MG63 (cell line): ENCODE results near the gene SMIM35. TPM values are rescaled to one million over a fixed set of nuclear protein-coding genes. Genes with fewer than 3 reads are reported as not detected.
A peak's percentile ranks its signal among the peaks of the same experiment; 100 is the strongest.

ENCODE experiments used
- DNase-seq: peaks from one replicate; pipeline ENCODE4 v3.0.0-alpha.2; 2020
- H3K27me3 ChIP-seq: fragments of 250-450 bp; sonication (Bioruptor Pico); 2 replicates; pipeline ENCODE4 v1.5.1; 2020; ENCODE audit warnings: mild to moderate bottlenecking, moderate library complexity
- H3K36me3 ChIP-seq: fragments of 250-450 bp; sonication (Bioruptor Pico); 2 replicates; pipeline ENCODE4 v1.5.1; 2020; ENCODE audit warnings: mild to moderate bottlenecking, moderate library complexity
- H3K4me3 ChIP-seq: fragments of 250-450 bp; sonication (Bioruptor Pico); 2 replicates; pipeline ENCODE4 v1.5.1; 2020; ENCODE audit warnings: mild to moderate bottlenecking, moderate library complexity
- H3K9me3 ChIP-seq: fragments of 250-450 bp; sonication (Bioruptor Pico); 2 replicates; pipeline ENCODE4 v1.5.1; 2020; ENCODE audit warnings: mild to moderate bottlenecking, moderate library complexity
- total RNA-seq: library from RNA; depleted of rRNA; stranded (reverse); fragments of >200 nt; shearing (Covaris generic); gene quantifications from 2 replicates; pipeline ENCODE4 v1.2.3, GENCODE V29; 2014; ENCODE audit warnings: low replicate concordance

Gene SMIM35
- total RNA-seq, 1 experiment from 2014 or later, result not detected

DNA sequence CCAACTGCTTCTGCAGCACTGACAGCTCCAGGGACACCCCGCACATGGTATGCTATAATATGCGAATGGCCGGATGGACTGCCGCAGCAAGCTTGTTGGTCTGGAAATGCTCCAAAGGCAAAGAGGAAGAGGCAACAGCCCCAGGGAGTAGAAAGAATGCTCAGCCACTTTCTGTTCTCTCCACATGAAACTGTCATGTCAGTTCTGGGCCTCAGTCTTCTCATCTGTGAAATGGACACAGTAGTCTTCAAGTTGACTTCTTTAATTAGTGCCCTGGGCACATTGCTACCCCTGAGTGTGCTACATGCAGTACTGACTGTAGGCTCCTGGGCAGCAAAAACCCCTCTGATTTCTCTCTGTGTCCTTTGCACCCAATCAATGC, 80.6 kb downstream of the SMIM35 start:
- Histone ChIP-seq H3K4me3 (no peak overlapping the region), H3K9me3 (no peaks in the 10 kb centered on the region), H3K36me3 (no peaks in the 10 kb centered on the region), H3K27me3 (no peaks in the 10 kb centered on the region)
- no peak for DNase-seq

DNA sequence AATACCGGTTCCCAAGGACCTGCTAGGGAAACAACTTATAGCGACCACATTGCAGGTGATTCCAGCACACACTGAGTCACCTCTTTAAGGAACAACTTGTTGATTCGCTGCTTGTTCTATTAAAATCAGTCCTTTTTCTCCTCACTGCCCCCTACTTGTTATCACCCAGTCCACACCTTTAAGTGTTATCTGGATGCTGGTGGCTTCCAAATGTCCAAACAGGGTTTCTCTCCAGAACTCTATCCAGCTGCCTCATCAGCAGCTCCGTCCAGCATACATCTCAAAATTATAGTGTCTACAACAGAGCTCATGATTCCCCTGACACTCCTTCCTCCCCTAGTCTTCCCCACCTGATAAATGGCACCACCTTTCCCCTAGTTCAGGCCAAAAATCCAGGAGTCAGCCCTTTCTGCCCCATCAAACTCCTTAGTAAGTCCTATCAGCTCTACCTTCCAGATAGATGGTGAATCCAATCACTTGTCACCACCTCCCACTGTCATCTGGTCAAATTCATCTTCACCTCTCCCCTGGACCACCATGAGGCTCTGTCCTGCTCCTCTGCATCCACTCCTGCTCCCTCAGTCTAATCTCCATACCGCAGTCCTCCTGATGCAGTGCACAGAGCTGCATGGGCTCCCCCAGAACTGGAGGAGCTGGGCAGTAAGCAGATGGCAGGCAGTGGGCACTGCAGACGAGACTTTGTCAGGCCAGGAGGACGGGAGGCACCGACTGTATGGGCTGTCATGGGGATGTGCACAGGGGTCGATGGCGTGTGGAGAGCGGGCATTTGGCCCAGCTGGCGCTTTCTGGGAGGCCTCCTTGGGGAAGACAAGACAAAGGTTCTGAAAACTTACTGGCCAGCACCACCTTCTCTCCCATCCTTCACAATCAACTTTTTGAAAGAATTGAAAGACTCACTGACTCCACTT, 81.3 kb downstream of the SMIM35 start:
- H3K9me3 ChIP-seq, result no peaks in the 10 kb centered on the region
- H3K36me3 ChIP-seq, result no peaks in the 10 kb centered on the region
- no peaks in the 10 kb centered on the region for H3K27me3 ChIP-seq
- no peak for DNase-seq
- H3K4me3 ChIP-seq, result no peak overlapping the region

DNA sequence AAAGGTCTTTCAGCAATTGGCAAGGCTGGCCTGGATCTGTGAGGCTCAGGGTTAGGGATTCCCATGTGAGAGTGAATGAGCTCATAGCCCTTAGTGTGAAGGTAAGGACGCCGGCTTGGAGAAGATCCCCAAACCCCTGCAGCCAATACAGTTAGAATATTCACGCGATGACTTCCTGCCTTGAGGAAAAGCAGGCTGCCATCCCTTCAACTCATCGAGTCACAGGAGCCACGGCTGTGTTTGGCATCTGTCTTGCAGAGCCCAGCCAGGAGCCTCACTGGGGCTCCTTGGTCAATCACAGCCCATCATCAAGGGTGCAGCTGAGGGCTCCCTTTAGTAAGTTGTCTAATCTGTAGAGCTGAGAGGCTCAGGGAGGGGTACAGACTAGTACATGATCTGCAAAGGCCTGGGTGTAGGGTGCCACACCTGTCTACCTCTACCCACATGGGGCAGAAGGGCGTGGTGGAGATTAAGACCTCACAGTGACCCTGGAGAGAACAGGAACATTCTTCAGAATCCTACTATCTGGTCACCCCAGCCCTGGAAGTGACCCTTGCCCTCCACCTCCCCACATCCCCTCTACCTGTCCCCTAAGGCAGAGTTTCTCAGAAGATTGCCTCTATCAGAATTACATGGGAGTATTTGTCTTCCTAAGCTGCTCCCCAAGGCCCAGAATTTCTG, 82.1 kb downstream of the SMIM35 start:
- Histone ChIP-seq H3K27me3 (no peaks in the 10 kb centered on the region), H3K9me3 (no peaks in the 10 kb centered on the region), H3K36me3 (no peaks in the 10 kb centered on the region), H3K4me3 (no peak overlapping the region)
- DNase-seq, result no peak

DNA sequence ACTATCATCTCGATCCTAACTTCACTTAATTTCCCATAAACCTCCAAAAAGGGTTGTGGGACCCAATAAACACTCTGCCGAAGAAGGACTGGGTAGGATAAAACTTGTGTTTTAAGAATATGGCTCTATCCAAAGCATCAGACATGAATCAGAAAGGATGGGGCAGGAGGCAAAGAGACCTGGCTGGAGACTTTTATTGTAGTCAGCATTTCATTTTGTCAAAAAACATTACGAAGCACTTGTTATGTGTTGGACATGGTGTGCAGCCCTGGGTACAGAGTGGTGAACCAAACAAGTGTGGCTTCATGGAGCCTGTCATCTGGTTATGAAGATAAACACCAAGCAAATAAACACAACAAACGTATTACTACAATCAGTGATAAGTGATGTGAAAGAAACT, 83.3 kb downstream of the SMIM35 start:
- no peak for DNase-seq
- Histone ChIP-seq H3K27me3 (no peaks in the 10 kb centered on the region), H3K4me3 (no peak overlapping the region), H3K36me3 (no peaks in the 10 kb centered on the region), H3K9me3 (no peaks in the 10 kb centered on the region)

DNA sequence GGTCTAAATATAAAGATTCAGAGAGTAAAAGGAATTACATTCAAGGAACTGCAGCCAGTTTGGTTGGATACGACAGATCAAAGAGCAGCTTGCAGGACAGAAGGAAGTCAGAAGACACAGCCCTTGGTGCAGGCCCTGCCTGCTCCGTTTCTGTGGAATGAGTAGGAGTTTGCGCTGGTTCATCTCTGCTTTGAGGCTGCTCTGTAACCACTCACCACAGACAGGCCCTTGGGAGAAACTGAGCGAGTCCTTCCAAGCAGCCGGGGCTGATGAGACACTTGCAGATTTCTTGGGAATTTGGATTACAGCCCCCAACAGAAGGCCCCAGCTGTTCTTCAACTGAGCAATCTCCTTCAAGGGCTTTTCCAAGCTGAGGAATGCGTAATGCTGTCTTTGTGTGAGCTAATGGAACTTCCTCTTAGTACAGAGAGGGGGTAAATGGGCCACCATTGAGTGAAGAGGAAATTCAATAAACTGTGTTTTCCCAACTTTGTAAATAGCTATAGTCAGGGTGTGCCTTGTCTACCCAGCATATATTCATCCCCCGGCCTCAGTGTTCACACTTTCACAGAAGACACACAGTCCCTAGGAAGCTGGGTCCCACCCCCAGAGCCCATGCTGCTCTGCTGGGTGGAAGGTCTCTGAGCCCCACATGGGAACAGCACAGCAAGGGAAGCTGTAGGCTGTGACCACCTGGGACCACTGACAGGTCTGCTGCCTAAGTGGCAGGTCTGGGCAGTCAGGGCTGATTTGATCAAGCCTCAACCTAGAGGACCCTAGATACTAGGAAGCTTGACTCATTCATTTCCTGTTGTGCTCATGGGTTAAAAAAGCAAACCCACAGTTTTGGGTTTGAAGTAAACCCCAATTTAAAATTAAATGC, 84.0 kb downstream of the SMIM35 start:
- DNase-seq, result peak; percentile 49
- Histone ChIP-seq H3K36me3 (no peaks in the 10 kb centered on the region), H3K27me3 (no peaks in the 10 kb centered on the region), H3K4me3 (no peak overlapping the region), H3K9me3 (no peaks in the 10 kb centered on the region)

DNA sequence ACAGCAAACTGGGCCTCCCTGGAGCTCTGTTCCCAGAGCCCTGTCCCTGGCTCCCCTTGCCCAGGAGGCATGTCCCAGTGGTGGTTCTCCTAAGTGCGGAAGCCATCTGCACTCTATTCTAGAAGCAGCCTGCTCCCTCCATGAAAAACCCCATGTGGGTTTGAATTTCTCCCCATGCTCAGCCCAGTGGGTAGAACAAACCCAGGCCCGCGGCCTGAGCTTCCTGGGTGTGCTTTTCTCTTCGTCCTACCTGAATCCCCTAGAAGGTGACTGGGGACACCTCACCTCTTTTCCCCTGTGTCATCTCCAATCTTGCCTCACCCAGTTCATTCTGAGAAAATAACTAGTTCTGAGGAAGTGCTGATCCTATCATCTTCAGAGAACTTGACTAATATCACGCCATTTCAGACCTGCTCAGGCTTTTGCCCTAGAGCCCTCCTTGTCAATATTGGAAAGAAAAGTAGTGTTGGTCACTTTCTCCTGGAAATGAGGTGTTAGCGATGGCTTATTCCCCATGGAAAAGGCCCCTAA, 84.7 kb downstream of the SMIM35 start:
- no peak overlapping the region for H3K4me3 ChIP-seq
- no peaks in the 10 kb centered on the region for H3K9me3 ChIP-seq
- DNase-seq, result no peak
- H3K36me3 ChIP-seq, result no peaks in the 10 kb centered on the region
- H3K27me3 ChIP-seq, result no peaks in the 10 kb centered on the region

DNA sequence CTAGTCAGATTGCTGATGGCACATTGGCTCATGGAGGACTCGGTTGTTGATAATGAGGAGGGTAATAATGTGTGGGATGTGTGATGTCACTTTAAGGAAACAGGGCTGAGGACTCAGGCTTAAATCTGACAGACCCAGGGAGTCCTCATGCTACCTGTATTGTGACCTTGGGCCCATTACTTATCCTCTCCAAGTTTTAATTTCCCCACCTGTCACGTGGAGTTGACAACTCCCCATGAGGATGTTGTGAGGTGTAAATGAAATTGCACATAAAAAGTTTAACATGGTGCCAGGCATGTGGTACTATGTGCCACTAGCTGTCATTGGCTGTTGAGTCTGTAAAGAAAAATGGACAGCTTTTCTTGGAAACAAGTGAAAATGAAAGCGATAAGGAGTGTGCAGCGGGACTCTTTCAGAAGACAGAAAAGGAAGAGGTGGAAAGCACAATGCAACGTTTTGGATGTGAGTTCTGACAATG, 85.2 kb downstream of the SMIM35 start:
- DNase-seq, result no peak
- Histone ChIP-seq H3K9me3 (no peaks in the 10 kb centered on the region), H3K27me3 (no peaks in the 10 kb centered on the region), H3K4me3 (no peak overlapping the region), H3K36me3 (no peaks in the 10 kb centered on the region)

DNA sequence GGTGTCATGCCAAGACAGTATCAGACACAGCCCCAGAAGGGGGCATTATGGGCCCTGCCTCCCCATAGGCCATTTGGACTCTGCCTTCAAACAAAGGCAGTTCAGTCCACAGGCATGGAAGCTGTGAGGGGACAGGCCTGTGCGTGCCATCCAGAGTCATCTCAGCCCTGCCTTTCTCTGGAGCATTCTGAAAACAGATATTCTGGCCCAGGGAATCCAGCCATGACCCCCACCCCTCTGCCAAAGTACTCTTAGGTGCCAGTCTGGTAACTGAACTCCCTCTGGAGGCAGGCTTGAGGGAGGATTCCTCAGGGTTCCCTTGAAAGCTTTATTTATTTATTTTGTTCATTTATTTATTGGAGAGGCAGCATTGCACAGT, 85.9 kb downstream of the SMIM35 start:
- no peak overlapping the region for H3K4me3 ChIP-seq
- H3K27me3 ChIP-seq, result no peaks in the 10 kb centered on the region
- DNase-seq, result no peak
- H3K9me3 ChIP-seq, result no peaks in the 10 kb centered on the region
- no peaks in the 10 kb centered on the region for H3K36me3 ChIP-seq

DNA sequence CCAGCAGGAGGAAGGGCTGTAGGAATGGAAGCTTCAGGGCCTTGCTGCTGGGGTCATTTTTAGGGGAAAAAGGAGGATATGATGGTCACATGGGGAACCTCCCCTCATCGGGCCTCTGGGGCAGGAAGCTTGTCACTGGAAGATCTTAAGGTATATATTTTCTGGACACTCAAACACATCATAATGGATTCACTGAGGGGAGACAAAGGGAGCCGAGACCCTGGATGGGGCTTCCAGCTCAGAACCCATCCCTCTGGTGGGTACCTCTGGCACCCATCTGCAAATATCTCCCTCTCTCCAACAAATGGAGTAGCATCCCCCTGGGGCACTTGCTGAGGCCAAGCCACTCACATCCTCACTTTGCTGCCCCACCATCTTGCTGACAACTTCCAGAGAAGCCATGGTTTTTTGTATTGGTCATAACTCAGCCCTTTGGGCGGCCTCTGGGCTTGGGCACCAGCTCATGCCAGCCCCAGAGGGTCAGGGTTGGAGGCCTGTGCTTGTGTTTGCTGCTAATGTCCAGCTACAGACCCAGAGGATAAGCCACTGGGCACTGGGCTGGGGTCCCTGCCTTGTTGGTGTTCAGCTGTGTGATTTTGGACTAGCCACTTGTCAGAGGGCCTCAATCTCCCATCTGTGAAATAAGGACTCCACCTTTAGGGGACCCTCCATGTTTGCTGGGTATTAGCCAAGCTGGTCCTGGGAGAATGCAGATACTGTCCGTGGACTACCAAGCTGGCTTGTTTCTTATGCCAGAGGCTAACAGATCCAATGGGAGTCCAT, 86.5 kb downstream of the SMIM35 start:
- no peaks in the 10 kb centered on the region for H3K27me3 ChIP-seq
- no peak overlapping the region for H3K4me3 ChIP-seq
- no peak for DNase-seq
- H3K36me3 ChIP-seq, result no peaks in the 10 kb centered on the region
- H3K9me3 ChIP-seq, result no peaks in the 10 kb centered on the region

DNA sequence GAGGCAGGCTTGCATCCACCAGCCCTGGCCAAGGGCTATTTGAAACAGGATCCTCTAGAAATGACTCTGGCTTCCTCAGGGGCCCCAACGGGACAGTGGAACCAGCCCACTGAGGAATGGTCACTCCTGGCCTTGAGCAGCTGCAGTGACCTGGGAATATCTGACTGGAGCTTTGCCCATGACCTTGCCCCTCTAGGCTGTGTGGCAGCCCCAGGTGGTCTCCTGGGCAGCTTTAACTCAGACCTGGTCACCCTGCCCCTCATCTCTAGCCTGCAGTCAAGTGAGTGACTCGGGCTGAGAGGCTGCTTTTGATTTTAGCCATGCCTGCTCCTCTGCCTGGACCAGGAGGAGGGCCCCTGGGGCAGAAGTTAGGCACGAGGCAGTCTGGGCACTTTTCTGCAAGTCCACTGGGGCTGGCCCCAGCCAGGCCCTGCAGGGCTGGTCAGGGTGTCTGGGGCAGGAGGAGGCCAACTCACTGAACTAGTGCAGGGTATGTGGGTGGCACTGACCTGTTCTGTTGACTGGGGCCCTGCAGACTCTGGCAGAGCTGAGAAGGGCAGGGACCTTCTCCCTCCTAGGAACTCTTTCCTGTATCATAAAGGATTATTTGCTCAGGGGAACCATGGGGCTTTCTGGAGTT, 87.3 kb downstream of the SMIM35 start:
- Histone ChIP-seq H3K9me3 (no peaks in the 10 kb centered on the region), H3K4me3 (no peak overlapping the region), H3K36me3 (no peaks in the 10 kb centered on the region), H3K27me3 (no peaks in the 10 kb centered on the region)
- no peak for DNase-seq

DNA sequence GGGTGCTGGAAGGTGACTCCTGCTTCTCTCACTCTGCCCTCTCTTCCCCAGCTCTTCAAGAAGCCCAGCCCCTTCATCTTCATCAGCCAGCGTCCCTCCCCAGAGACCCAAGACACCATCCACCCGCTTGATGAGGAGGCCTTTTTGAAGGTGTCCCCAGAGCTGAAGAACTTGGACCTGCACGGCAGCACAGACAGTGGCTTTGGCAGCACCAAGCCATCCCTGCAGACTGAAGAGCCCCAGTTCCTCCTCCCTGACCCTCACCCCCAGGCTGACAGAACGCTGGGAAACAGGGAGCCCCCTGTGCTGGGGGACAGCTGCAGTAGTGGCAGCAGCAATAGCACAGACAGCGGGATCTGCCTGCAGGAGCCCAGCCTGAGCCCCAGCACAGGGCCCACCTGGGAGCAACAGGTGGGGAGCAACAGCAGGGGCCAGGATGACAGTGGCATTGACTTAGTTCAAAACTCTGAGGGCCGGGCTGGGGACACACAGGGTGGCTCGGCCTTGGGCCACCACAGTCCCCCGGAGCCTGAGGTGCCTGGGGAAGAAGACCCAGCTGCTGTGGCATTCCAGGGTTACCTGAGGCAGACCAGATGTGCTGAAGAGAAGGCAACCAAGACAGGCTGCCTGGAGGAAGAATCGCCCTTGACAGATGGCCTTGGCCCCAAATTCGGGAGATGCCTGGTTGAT, 88.0 kb downstream of the SMIM35 start:
- DNase-seq, result no peak
- Histone ChIP-seq H3K9me3 (no peaks in the 10 kb centered on the region), H3K4me3 (no peak overlapping the region), H3K27me3 (no peaks in the 10 kb centered on the region), H3K36me3 (no peaks in the 10 kb centered on the region)

DNA sequence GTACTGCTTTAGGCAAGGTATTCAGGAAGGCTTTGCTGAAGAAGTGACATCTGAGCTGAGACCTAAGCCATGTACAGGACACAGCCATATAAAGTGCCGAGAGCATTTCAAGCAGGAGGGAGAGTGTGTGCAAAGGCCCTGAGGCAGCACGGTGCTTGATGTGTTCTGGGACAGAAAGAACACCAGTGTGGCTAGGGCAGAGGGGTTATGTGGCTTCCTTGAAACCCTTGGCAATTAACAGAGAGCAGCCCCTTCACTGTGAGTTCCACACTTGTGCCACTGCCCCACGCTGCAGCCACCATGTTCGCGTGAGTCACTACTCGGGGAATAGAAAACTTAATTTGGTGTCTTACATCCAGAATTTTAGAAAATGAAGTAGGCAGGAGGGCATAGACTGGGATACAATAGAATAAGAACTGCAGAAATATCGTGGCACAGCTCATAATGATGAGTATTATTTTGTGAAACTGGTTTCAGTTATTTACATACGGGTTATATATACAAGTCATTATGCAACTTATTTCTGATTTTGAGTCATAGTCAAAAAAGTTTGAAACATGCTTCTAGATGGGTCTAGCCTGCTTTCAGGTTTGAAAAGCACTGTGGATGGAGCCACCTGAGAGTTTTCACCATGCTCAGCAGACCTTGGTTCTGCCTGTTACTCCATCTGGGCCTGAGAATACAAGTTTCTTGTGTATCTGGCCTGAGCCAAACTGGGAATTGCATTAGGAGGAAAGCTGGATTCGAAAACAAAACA, 88.8 kb downstream of the SMIM35 start:
- H3K9me3 ChIP-seq, result no peaks in the 10 kb centered on the region
- DNase-seq, result no peak
- no peaks in the 10 kb centered on the region for H3K27me3 ChIP-seq
- no peak overlapping the region for H3K4me3 ChIP-seq
- no peaks in the 10 kb centered on the region for H3K36me3 ChIP-seq

DNA sequence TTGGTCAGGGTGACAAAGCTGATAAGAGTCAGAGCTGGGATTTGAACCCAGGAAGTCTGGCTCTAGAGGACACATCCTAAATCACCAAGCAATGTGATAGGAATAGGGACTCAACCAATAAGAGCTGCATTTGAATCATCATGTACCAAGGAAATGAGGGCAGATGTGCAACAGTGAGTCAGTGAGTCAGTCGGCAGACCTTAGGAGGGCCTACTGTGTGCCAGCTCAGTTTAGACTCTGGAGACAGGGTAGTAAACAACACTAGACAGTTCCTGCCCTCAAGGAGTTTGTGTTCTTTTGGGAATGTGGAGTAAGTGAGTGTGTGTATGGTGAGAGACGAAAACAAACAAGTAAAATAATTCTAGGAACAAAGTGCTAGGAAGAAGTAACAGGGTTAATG, 89.4 kb downstream of the SMIM35 start:
- no peaks in the 10 kb centered on the region for H3K9me3 ChIP-seq
- H3K27me3 ChIP-seq, result no peaks in the 10 kb centered on the region
- DNase-seq, result no peak
- no peak overlapping the region for H3K4me3 ChIP-seq
- H3K36me3 ChIP-seq, result no peaks in the 10 kb centered on the region

DNA sequence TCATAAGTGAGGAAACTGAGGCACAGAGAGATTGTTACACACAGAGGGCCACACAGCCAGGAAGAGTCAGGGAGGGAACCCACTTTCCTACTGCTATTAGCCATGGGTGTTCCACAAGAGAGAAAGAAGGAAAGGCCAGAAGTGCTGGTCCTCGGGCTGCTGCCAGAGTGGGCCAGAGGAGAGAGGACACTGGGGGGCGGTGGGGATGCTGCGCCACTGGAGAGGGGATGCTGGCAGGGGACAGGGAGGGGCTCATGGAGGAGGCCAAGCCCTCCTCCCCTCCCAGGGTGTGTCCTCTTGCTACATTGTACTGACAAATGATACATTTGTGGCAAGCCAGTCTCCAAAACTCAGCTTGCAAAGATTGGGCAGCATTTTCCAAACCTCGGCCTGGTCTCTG, 90.7 kb downstream of the SMIM35 start:
- no peak overlapping the region for H3K4me3 ChIP-seq
- DNase-seq, result no peak
- no peaks in the 10 kb centered on the region for H3K9me3 ChIP-seq
- H3K36me3 ChIP-seq, result no peaks in the 10 kb centered on the region
- no peaks in the 10 kb centered on the region for H3K27me3 ChIP-seq

DNA sequence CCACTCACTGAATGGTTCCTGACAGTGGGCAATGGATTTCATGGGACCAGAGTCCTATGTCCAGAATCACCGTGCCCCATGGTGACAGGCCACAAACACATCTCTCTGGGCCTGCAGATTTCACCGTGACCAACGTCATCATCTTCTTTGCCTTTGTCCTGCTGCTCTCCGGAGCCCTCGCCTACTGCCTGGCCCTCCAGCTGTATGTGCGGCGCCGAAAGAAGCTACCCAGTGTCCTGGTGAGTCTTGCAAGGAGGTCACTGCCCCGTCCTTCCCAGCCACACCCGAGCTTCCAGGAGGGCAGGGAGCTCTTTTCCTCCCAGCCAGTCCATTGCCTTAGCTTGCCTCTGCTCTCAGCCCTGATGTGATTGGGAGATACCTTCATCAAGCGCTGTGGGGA, 91.3 kb downstream of the SMIM35 start:
- no peak for DNase-seq
- H3K27me3 ChIP-seq, result no peaks in the 10 kb centered on the region

More for the DNA sequence above, 91.3 kb downstream of the SMIM35 start:
- H3K9me3 ChIP-seq, result no peaks in the 10 kb centered on the region
- no peak overlapping the region for H3K4me3 ChIP-seq
- no peaks in the 10 kb centered on the region for H3K36me3 ChIP-seq
